Effector CD8-positive, alpha-beta T cell (primary cell): Measurements from ENCODE around the gene UNCX.
"Not testable (repeated sequence)": the region's sequence is repeated elsewhere in the genome, so short reads cannot be mapped to it uniquely, and the experiment has no call there.

Source experiments
- DNase-seq: peaks from one replicate; lab custom pipeline; 2025; lab: John Stamatoyannopoulos, UW

UNCX gene

GRCh38 chr7:1257863-1258262 is 25.2 kb downstream of the UNCX start:
- no peak for DNase-seq

GRCh38 chr7:1259621-1260243 is 27.1 kb downstream of the UNCX start:
- no peak for DNase-seq

GRCh38 chr7:1260244-1260635 is 27.6 kb downstream of the UNCX start:
- DNase-seq = no peak

- DNase-seq = not testable (repeated sequence)
Measured at GRCh38 chr7:1261036-1261435, 28.4 kb downstream of the UNCX start.

GRCh38 chr7:1262441-1262840 is 29.8 kb downstream of the UNCX start:
- DNase-seq = no peak

GRCh38 chr7:1263391-1263951 is 30.8 kb downstream of the UNCX start:
- DNase-seq = no peak

GRCh38 chr7:1264345-1265280 is 31.9 kb downstream of the UNCX start:
- no peak for DNase-seq

- DNase-seq = no peak
Measured at GRCh38 chr7:1267016-1267900, 34.6 kb downstream of the UNCX start.

- DNase-seq = no peak
Measured at GRCh38 chr7:1268076-1268815, 35.6 kb downstream of the UNCX start.

- no peak for DNase-seq
Measured at GRCh38 chr7:1268866-1269265, 36.2 kb downstream of the UNCX start.

GRCh38 chr7:1269336-1269890 is 36.7 kb downstream of the UNCX start:
- DNase-seq = no peak

- no peak for DNase-seq
Measured at GRCh38 chr7:1270181-1270580, 37.5 kb downstream of the UNCX start.

- DNase-seq = no peak
Measured at GRCh38 chr7:1271046-1271445, 38.4 kb downstream of the UNCX start.

- no peak for DNase-seq
Measured at GRCh38 chr7:1271656-1272055, 39.0 kb downstream of the UNCX start.

GRCh38 chr7:1272136-1272535 is 39.5 kb downstream of the UNCX start:
- not testable (repeated sequence) for DNase-seq

GRCh38 chr7:1274121-1274875 is 41.6 kb downstream of the UNCX start:
- no peak for DNase-seq

- DNase-seq = no peak
Measured at GRCh38 chr7:1274876-1275375, 42.3 kb downstream of the UNCX start.

- DNase-seq = no peak
Measured at GRCh38 chr7:1275451-1276381, 43.0 kb downstream of the UNCX start.

GRCh38 chr7:1276626-1277175 is 44.0 kb downstream of the UNCX start:
- DNase-seq = no peak
